ENCODE results near the gene BHMT2. TPM values are rescaled to one million over a fixed set of nuclear protein-coding genes. Genes with fewer than 3 reads are reported as not detected.

The BHMT2 gene
- total RNA-seq, 1 experiment from 2014 or later = 0.20 TPM

DNA sequence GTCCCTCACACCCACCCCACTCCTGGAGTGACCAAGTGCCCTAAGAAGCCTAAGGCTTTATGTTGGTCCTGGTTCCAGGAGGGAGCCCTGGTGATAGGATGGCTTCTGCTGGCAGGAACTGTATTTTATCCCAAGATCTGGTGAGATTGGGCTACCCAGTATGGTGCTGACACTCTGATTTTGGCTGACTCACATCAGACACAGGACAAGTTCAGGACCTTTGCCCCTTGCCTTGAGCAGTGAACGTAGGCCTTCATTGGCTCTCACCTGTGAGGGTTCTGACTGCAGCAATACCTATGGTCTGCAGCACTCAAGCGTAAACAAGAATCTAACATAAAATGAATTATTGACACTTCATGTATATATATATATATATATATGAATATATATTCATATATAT, 67.1 kb downstream of the BHMT2 start:
- no peak for ATAC-seq
- H4K20me1 ChIP-seq (ENCODE audit: insufficient read depth) = no peaks in the 10 kb centered on the region
- BruUV-seq (replicated peaks) = no TSS peak
- H3K4me1 ChIP-seq (ENCODE audit: control insufficient read depth in 1 of 2, insufficient read depth in 2 of 2, low read length in 2 of 2) = peaks cover 5 to 16% of the 10 kb centered on the region in 2 experiments; a peak in 3 of 4 replicates
- no peaks in the 10 kb centered on the region for H3K79me2 ChIP-seq (ENCODE audit: insufficient read depth, low read length)
- ChIA-PET CTCF (interaction anchor here (12.7 kb wide), 1 partner anchor 113 kb away, joined by 373 read pairs; no protein-coding TSS in a partner anchor), RAD21 (ENCODE audit: low non-redundant PET in 1 of 2, low total read pairs in 2 of 2, uncharacterized antibody in 2 of 2, unreplicated experiment in 2 of 2) (no interaction called here), POLR2A (no interaction called here)
- TF ChIP-seq ZBTB33 (IDR thresholded peaks at IDR 0.05; ENCODE audit: extremely low read depth, insufficient replicate concordance, low read length) (no peak), JUND (IDR thresholded peaks at IDR 0.05) (no peak), SP1 (IDR thresholded peaks at IDR 0.05; ENCODE audit: low read depth) (no peak), POLR2A (IDR thresholded peaks at IDR 0.05; ENCODE audit: borderline replicate concordance, extremely low read depth, insufficient read depth, insufficient read length) (no peak), ZNF274 (IDR thresholded peaks at IDR 0.05; ENCODE audit: low read depth, low read length) (no peak), YY1 (IDR thresholded peaks at IDR 0.05; ENCODE audit: extremely low read depth, insufficient replicate concordance, low read depth, low read length) (no peak), SRF (IDR thresholded peaks at IDR 0.05; ENCODE audit: low read depth) (no peak), EZH2phosphoT487 (IDR thresholded peaks at IDR 0.05; ENCODE audit: borderline replicate concordance) (no peak), CEBPB (IDR thresholded peaks at IDR 0.05; ENCODE audit: low read depth) (no peak), SIN3A (IDR thresholded peaks at IDR 0.05; ENCODE audit: low read depth) (no peak), ELF1 (IDR thresholded peaks at IDR 0.05; ENCODE audit: borderline replicate concordance, low read depth) (no peak), RAD21 (IDR thresholded peaks at IDR 0.05; ENCODE audit: low read depth) (no peak), MAX (IDR thresholded peaks at IDR 0.05) (no peak), REST (IDR thresholded peaks at IDR 0.05; ENCODE audit: low read depth) (no peak)
- TF ChIP-seq, protein P1, sequence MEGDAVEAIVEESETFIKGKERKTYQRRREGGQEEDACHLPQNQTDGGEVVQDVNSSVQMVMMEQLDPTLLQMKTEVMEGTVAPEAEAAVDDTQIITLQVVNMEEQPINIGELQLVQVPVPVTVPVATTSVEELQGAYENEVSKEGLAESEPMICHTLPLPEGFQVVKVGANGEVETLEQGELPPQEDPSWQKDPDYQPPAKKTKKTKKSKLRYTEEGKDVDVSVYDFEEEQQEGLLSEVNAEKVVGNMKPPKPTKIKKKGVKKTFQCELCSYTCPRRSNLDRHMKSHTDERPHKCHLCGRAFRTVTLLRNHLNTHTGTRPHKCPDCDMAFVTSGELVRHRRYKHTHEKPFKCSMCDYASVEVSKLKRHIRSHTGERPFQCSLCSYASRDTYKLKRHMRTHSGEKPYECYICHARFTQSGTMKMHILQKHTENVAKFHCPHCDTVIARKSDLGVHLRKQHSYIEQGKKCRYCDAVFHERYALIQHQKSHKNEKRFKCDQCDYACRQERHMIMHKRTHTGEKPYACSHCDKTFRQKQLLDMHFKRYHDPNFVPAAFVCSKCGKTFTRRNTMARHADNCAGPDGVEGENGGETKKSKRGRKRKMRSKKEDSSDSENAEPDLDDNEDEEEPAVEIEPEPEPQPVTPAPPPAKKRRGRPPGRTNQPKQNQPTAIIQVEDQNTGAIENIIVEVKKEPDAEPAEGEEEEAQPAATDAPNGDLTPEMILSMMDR (IDR thresholded peaks at IDR 0.05 in 2 of 3, conservative IDR thresholded peaks at IDR 0.05 in 1 of 3; ENCODE audit: borderline replicate concordance in 1 of 3, insufficient read depth in 1 of 3, low read depth in 2 of 3, low read length in 2 of 3) = no peak
- TF ChIP-seq, protein P2, sequence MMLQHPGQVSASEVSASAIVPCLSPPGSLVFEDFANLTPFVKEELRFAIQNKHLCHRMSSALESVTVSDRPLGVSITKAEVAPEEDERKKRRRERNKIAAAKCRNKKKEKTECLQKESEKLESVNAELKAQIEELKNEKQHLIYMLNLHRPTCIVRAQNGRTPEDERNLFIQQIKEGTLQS (IDR thresholded peaks at IDR 0.05) = no peak
- H3K4me3 ChIP-seq (replicated peaks in 1 of 2; ENCODE audit: low read depth in 1 of 2, low read length in 2 of 2) = no peak overlapping the region
- H3K27me3 ChIP-seq (ENCODE audit: insufficient read depth, low read length) = no peaks in the 10 kb centered on the region
- no peak for DNase-seq (ENCODE audit: low read depth, low spot score)
- H3K4me2 ChIP-seq (ENCODE audit: low read length) = no peak overlapping the region
- intact Hi-C loops (cut with micrococcal nuclease) = loop anchor here (10.0 kb wide), 1 partner anchor 718 kb away; no protein-coding TSS in a partner anchor
- no peaks in the 10 kb centered on the region for H3K9me2 ChIP-seq (ENCODE audit: insufficient read depth)
- H3K9ac ChIP-seq (ENCODE audit: low read length) = no peak overlapping the region
- H3K9me3 ChIP-seq (ENCODE audit: control insufficient read depth in 1 of 2, insufficient read depth in 1 of 2, low read depth in 1 of 2, low read length in 2 of 2) = peaks cover 3 to 10% of the 10 kb centered on the region in 2 experiments; a peak in 1 of 4 replicates
- no peaks in the 10 kb centered on the region for H3K36me3 ChIP-seq (ENCODE audit: control insufficient read depth in 1 of 2, insufficient read depth in 2 of 2, low read length in 2 of 2)
- no peak overlapping the region for H3K27ac ChIP-seq (ENCODE audit: low read depth, low read length)
- H2AFZ ChIP-seq (ENCODE audit: low read depth, low read length, poor library complexity, severe bottlenecking) = no peak overlapping the region
